GM23338 (cell line): Measurements from ENCODE around the gene COX7B2.

Experiments used
- EZH2 ChIP-seq: fragments of 200-600 bp; sonication (generic); IDR thresholded peaks from one replicate; pipeline ENCODE4 v1.8.0; 2017; ENCODE audit warnings: antibody characterized with exemption, mild to moderate bottlenecking, low read depth; ENCODE audit not compliant: unreplicated experiment
- JUNB ChIP-seq: IDR thresholded peaks from one replicate; pipeline ENCODE4 v1.6.1; 2016; ENCODE audit warnings: antibody characterized with exemption; ENCODE audit not compliant: unreplicated experiment
- STAT1 ChIP-seq: IDR thresholded peaks from one replicate; pipeline ENCODE4 v1.6.1; 2016; ENCODE audit warnings: antibody characterized with exemption; ENCODE audit not compliant: unreplicated experiment
- TF ChIP-seq, protein P1 (sequence below), 2 experiments: fragments of 200-600 bp in 1 of 2; sonication (generic) in 1 of 2; conservative IDR thresholded peaks; 2 replicates each; pipeline versions ENCODE4 v1.5.1 to v1.6.1; 2016 to 2017; ENCODE audit warnings: antibody characterized with exemption in 2 of 2, low read depth in 2 of 2, mild to moderate bottlenecking in 2 of 2, moderate library complexity in 1 of 2
- TF ChIP-seq, protein P2 (sequence below): IDR thresholded peaks from one replicate; pipeline ENCODE4 v1.6.1; 2018; ENCODE audit warnings: antibody characterized with exemption; ENCODE audit not compliant: unreplicated experiment
- TF ChIP-seq, protein P3 (sequence below): fragments of 250-450 bp; sonication (Bioruptor Pico); IDR thresholded peaks from 2 replicates; pipeline ENCODE4 v1.5.0; 2020; ENCODE audit warnings: mild to moderate bottlenecking, moderate library complexity

DNA sequence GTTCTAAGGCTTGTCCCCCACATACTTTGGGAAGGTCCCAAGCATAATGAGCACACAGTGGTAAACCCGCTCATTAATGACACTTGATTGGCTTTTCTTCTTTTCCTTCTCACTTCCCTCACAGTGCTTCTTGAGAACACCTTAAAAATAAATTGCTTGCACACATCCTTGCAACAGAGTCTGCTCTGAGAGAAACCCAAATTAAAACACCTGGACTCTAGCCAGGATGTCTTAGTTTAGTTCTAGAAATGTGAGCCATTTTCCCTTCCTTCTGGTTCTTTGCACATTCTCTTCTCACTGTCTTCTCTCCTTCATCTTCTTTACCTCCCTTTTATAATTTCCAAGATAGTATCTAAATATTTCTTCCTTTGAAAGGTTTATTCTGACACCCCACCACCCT lies 35.3 kb upstream of the COX7B2 start:
- TF ChIP-seq, protein P1, sequence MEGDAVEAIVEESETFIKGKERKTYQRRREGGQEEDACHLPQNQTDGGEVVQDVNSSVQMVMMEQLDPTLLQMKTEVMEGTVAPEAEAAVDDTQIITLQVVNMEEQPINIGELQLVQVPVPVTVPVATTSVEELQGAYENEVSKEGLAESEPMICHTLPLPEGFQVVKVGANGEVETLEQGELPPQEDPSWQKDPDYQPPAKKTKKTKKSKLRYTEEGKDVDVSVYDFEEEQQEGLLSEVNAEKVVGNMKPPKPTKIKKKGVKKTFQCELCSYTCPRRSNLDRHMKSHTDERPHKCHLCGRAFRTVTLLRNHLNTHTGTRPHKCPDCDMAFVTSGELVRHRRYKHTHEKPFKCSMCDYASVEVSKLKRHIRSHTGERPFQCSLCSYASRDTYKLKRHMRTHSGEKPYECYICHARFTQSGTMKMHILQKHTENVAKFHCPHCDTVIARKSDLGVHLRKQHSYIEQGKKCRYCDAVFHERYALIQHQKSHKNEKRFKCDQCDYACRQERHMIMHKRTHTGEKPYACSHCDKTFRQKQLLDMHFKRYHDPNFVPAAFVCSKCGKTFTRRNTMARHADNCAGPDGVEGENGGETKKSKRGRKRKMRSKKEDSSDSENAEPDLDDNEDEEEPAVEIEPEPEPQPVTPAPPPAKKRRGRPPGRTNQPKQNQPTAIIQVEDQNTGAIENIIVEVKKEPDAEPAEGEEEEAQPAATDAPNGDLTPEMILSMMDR (conservative IDR thresholded peaks at IDR 0.05; ENCODE audit: low read depth in 2 of 2) = no peak
- no peak for TF ChIP-seq STAT1
- TF ChIP-seq, protein P2, sequence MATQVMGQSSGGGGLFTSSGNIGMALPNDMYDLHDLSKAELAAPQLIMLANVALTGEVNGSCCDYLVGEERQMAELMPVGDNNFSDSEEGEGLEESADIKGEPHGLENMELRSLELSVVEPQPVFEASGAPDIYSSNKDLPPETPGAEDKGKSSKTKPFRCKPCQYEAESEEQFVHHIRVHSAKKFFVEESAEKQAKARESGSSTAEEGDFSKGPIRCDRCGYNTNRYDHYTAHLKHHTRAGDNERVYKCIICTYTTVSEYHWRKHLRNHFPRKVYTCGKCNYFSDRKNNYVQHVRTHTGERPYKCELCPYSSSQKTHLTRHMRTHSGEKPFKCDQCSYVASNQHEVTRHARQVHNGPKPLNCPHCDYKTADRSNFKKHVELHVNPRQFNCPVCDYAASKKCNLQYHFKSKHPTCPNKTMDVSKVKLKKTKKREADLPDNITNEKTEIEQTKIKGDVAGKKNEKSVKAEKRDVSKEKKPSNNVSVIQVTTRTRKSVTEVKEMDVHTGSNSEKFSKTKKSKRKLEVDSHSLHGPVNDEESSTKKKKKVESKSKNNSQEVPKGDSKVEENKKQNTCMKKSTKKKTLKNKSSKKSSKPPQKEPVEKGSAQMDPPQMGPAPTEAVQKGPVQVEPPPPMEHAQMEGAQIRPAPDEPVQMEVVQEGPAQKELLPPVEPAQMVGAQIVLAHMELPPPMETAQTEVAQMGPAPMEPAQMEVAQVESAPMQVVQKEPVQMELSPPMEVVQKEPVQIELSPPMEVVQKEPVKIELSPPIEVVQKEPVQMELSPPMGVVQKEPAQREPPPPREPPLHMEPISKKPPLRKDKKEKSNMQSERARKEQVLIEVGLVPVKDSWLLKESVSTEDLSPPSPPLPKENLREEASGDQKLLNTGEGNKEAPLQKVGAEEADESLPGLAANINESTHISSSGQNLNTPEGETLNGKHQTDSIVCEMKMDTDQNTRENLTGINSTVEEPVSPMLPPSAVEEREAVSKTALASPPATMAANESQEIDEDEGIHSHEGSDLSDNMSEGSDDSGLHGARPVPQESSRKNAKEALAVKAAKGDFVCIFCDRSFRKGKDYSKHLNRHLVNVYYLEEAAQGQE = no peak
- no peak for TF ChIP-seq EZH2
- no peak for TF ChIP-seq JUNB
- TF ChIP-seq, protein P3, sequence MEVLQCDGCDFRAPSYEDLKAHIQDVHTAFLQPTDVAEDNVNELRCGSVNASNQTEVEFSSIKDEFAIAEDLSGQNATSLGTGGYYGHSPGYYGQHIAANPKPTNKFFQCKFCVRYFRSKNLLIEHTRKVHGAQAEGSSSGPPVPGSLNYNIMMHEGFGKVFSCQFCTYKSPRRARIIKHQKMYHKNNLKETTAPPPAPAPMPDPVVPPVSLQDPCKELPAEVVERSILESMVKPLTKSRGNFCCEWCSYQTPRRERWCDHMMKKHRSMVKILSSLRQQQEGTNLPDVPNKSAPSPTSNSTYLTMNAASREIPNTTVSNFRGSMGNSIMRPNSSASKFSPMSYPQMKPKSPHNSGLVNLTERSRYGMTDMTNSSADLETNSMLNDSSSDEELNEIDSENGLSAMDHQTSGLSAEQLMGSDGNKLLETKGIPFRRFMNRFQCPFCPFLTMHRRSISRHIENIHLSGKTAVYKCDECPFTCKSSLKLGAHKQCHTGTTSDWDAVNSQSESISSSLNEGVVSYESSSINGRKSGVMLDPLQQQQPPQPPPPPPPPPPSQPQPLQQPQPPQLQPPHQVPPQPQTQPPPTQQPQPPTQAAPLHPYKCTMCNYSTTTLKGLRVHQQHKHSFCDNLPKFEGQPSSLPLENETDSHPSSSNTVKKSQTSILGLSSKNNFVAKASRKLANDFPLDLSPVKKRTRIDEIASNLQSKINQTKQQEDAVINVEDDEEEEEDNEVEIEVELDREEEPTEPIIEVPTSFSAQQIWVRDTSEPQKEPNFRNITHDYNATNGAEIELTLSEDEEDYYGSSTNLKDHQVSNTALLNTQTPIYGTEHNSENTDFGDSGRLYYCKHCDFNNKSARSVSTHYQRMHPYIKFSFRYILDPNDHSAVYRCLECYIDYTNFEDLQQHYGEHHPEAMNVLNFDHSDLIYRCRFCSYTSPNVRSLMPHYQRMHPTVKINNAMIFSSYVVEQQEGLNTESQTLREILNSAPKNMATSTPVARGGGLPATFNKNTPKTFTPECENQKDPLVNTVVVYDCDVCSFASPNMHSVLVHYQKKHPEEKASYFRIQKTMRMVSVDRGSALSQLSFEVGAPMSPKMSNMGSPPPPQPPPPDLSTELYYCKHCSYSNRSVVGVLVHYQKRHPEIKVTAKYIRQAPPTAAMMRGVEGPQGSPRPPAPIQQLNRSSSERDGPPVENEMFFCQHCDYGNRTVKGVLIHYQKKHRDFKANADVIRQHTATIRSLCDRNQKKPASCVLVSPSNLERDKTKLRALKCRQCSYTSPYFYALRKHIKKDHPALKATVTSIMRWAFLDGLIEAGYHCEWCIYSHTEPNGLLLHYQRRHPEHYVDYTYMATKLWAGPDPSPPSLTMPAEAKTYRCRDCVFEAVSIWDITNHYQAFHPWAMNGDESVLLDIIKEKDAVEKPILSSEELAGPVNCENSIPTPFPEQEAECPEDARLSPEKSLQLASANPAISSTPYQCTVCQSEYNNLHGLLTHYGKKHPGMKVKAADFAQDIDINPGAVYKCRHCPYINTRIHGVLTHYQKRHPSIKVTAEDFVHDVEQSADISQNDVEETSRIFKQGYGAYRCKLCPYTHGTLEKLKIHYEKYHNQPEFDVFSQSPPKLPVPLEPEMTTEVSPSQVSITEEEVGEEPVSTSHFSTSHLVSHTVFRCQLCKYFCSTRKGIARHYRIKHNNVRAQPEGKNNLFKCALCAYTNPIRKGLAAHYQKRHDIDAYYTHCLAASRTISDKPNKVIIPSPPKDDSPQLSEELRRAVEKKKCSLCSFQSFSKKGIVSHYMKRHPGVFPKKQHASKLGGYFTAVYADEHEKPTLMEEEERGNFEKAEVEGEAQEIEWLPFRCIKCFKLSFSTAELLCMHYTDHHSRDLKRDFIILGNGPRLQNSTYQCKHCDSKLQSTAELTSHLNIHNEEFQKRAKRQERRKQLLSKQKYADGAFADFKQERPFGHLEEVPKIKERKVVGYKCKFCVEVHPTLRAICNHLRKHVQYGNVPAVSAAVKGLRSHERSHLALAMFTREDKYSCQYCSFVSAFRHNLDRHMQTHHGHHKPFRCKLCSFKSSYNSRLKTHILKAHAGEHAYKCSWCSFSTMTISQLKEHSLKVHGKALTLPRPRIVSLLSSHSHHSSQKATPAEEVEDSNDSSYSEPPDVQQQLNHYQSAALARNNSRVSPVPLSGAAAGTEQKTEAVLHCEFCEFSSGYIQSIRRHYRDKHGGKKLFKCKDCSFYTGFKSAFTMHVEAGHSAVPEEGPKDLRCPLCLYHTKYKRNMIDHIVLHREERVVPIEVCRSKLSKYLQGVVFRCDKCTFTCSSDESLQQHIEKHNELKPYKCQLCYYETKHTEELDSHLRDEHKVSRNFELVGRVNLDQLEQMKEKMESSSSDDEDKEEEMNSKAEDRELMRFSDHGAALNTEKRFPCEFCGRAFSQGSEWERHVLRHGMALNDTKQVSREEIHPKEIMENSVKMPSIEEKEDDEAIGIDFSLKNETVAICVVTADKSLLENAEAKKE = no peak
